Suprapubic skin (tissue), 4 donors: ENCODE data around the gene CCL13.

Experiments
- CTCF ChIP-seq, 2 donors: fragments of 200-600 bp in 1 of 2; fragments of 450-650 bp in 1 of 2; sonication (generic) in 1 of 2; IDR thresholded peaks; one replicate each; pipeline ENCODE4 v1.5.1; 2016 to 2019; ENCODE audit warnings: antibody characterized with exemption in 2 of 2, mild to moderate bottlenecking in 1 of 2, moderate library complexity in 1 of 2
- EP300 ChIP-seq: sonication (generic); formaldehyde crosslinking; IDR thresholded peaks from one replicate; pipeline ENCODE4 v1.6.1; 2017; ENCODE audit warnings: antibody characterized with exemption
- POLR2A ChIP-seq, 2 donors: fragments of 450-650 bp; IDR thresholded peaks; one replicate each; pipeline ENCODE4 v1.6.1; 2017; ENCODE audit warnings: antibody characterized with exemption in 2 of 2, mild to moderate bottlenecking in 2 of 2, moderate library complexity in 2 of 2
- POLR2AphosphoS5 ChIP-seq, 3 donors: sonication (generic); formaldehyde crosslinking; IDR thresholded peaks; one replicate each; pipeline ENCODE4 v1.6.1; 2017; ENCODE audit warnings: antibody characterized with exemption in 3 of 3

GRCh38 chr17:34390649-34391048 lies 34.4 kb downstream of the CCL13 start:
- TF ChIP-seq POLR2A (IDR thresholded peaks at IDR 0.05) (no peak), EP300 (no peak), CTCF (IDR thresholded peaks at IDR 0.05) (no peak), POLR2AphosphoS5 (IDR thresholded peaks at IDR 0.05) (no peak)
